ENCODE results near the gene NDUFB2.

The NDUFB2 gene

GRCh38 chr7:140714331-140715040 lies 18.0 kb downstream of the NDUFB2 start:
- Histone ChIP-seq H3K9me3 (ENCODE audit: control insufficient read depth, insufficient read depth, low read length) (no peaks in the 10 kb centered on the region), H4K20me1 (ENCODE audit: control insufficient read depth, insufficient read depth, low read depth, low read length) (no peaks in the 10 kb centered on the region), H3K36me3 (ENCODE audit: control insufficient read depth, low read length) (0 out of 2 replicates have a peak, but pooled peaks cover 3% of the 10 kb centered on the region), H3K4me1 (ENCODE audit: control insufficient read depth, low read length) (peaks cover 13% of the 10 kb centered on the region), H3K4me2 (ENCODE audit: low read length) (no peak overlapping the region), H3K79me2 (ENCODE audit: control insufficient read depth, low read length) (no peaks in the 10 kb centered on the region), H3F3A (ENCODE audit: control insufficient read depth, insufficient read depth) (peaks cover 6% of the 10 kb centered on the region; the same call in 1 of the 2 replicates), H3K27ac (ENCODE audit: low read depth, low read length) (no peak overlapping the region), H3K9me2 (replicated peaks; ENCODE audit: control insufficient read depth, low read length) (no peaks in the 10 kb centered on the region), H3K27me3 (ENCODE audit: control insufficient read depth, low read length) (no peaks in the 10 kb centered on the region), H3K4me3 (ENCODE audit: low read length) (no peak overlapping the region)
- no peak for TF ChIP-seq EZH2phosphoT487 (IDR thresholded peaks at IDR 0.05; ENCODE audit: borderline replicate concordance, low read length)
- TF ChIP-seq CTCF (IDR thresholded peaks at IDR 0.05; ENCODE audit: low read depth, low read length, poor library complexity, severe bottlenecking), result no peak

GRCh38 chr7:140719721-140720120 lies 23.2 kb downstream of the NDUFB2 start:
- H3K27me3 ChIP-seq (ENCODE audit: control insufficient read depth, low read length), result no peaks in the 10 kb centered on the region
- no peak overlapping the region for H3K4me3 ChIP-seq (ENCODE audit: low read length)
- no peaks in the 10 kb centered on the region for H3K79me2 ChIP-seq (ENCODE audit: control insufficient read depth, low read length)
- peaks cover 20% of the 10 kb centered on the region for H3K4me1 ChIP-seq (ENCODE audit: control insufficient read depth, low read length)
- TF ChIP-seq EZH2phosphoT487 (IDR thresholded peaks at IDR 0.05; ENCODE audit: borderline replicate concordance, low read length) (no peak), CTCF (IDR thresholded peaks at IDR 0.05; ENCODE audit: low read depth, low read length, poor library complexity, severe bottlenecking) (no peak)
- no peaks in the 10 kb centered on the region for H3K9me3 ChIP-seq (ENCODE audit: control insufficient read depth, insufficient read depth, low read length)
- 0 out of 2 replicates have a peak, but pooled peaks cover 2% of the 10 kb centered on the region for H3K36me3 ChIP-seq (ENCODE audit: control insufficient read depth, low read length)
- H3K9me2 ChIP-seq (replicated peaks; ENCODE audit: control insufficient read depth, low read length), result no peaks in the 10 kb centered on the region
- no peak overlapping the region for H3K27ac ChIP-seq (ENCODE audit: low read depth, low read length)
- H4K20me1 ChIP-seq (ENCODE audit: control insufficient read depth, insufficient read depth, low read depth, low read length), result no peaks in the 10 kb centered on the region
- H3F3A ChIP-seq (ENCODE audit: control insufficient read depth, insufficient read depth), result peaks cover 9% of the 10 kb centered on the region; the same call in 1 of the 2 replicates
- no peak overlapping the region for H3K4me2 ChIP-seq (ENCODE audit: low read length)

- Histone ChIP-seq H3K36me3 (ENCODE audit: control insufficient read depth, low read length) (peaks cover 8% of the 10 kb centered on the region; the same call in 1 of the 2 replicates), H3K27me3 (ENCODE audit: control insufficient read depth, low read length) (no peaks in the 10 kb centered on the region), H3K79me2 (ENCODE audit: control insufficient read depth, low read length) (no peaks in the 10 kb centered on the region), H3K4me2 (ENCODE audit: low read length) (no peak overlapping the region), H3K4me3 (ENCODE audit: low read length) (no peak overlapping the region), H4K20me1 (ENCODE audit: control insufficient read depth, insufficient read depth, low read depth, low read length) (no peaks in the 10 kb centered on the region), H3K9me2 (replicated peaks; ENCODE audit: control insufficient read depth, low read length) (no peaks in the 10 kb centered on the region), H3K4me1 (ENCODE audit: control insufficient read depth, low read length) (peaks cover 12% of the 10 kb centered on the region), H3K27ac (ENCODE audit: low read depth, low read length) (no peak overlapping the region), H3F3A (ENCODE audit: control insufficient read depth, insufficient read depth) (peaks cover 12% of the 10 kb centered on the region; the same call in 1 of the 2 replicates), H3K9me3 (ENCODE audit: control insufficient read depth, insufficient read depth, low read length) (no peaks in the 10 kb centered on the region)
- TF ChIP-seq CTCF (IDR thresholded peaks at IDR 0.05; ENCODE audit: low read depth, low read length, poor library complexity, severe bottlenecking) (no peak), EZH2phosphoT487 (IDR thresholded peaks at IDR 0.05; ENCODE audit: borderline replicate concordance, low read length) (no peak)
Observed at GRCh38 chr7:140722254-140722653, 25.7 kb downstream of the NDUFB2 start.
